Muscle of leg (tissue), 11 donors: ENCODE results near the gene FOXF2. TPM values are rescaled to one million over a fixed set of nuclear protein-coding genes. Genes with fewer than 3 reads are reported as not detected.

Source experiments
- DNase-seq: peaks from one replicate; pipeline ENCODE4 v3.0.0; 2013
- H3K27ac ChIP-seq: one replicate; pipeline ENCODE4 v1.5.1; 2013; ENCODE audit warnings: mild to moderate bottlenecking, low read length, control low read depth
- H3K27me3 ChIP-seq: one replicate; pipeline ENCODE4 v1.6.1; 2013; ENCODE audit warnings: low read length; ENCODE audit not compliant: control insufficient read depth, insufficient read depth
- H3K36me3 ChIP-seq: one replicate; pipeline ENCODE4 v1.6.1; 2013; ENCODE audit warnings: low read length; ENCODE audit not compliant: control insufficient read depth, insufficient read depth
- H3K4me1 ChIP-seq: one replicate; pipeline ENCODE4 v1.6.1; 2013; ENCODE audit warnings: low read length; ENCODE audit not compliant: control insufficient read depth, insufficient read depth
- H3K4me3 ChIP-seq: one replicate; pipeline ENCODE4 v1.5.1; 2013; ENCODE audit warnings: low read length, control low read depth
- H3K9me3 ChIP-seq: replicated peaks from 2 replicates; pipeline ENCODE4 v1.6.1; 2013; ENCODE audit warnings: low read depth, low read length; ENCODE audit not compliant: control insufficient read depth
- WGBS: methylation state at CpG from one replicate; pipeline ENCODE4 v1.1.5; 2013; ENCODE audit warnings: missing lambda C conversion rate; ENCODE audit not compliant: insufficient coverage; 5-methylcytosine and 5-hydroxymethylcytosine counted together
- polyA plus RNA-seq, 8 donors: library from polyadenylated mRNA; unstranded; fragments of 120-200 nt; gene quantifications; one replicate each; pipeline versions ENCODE4 v1.2.1 to v1.2.3, GENCODE V29; 2013; ENCODE audit warnings: inconsistent platforms in 1 of 8, low replicate concordance in 1 of 8; ENCODE audit not compliant: insufficient read length in 8 of 8, insufficient read depth in 1 of 8
- total RNA-seq: library from RNA; stranded (reverse); fragments of 120-200 nt; gene quantifications from one replicate; pipeline ENCODE4 v1.2.4, GENCODE V29; 2013

FOXF2 gene
- total and polyA plus RNA-seq, 9 donors = 0.18 to 4.0 (median 0.37) TPM

DNA sequence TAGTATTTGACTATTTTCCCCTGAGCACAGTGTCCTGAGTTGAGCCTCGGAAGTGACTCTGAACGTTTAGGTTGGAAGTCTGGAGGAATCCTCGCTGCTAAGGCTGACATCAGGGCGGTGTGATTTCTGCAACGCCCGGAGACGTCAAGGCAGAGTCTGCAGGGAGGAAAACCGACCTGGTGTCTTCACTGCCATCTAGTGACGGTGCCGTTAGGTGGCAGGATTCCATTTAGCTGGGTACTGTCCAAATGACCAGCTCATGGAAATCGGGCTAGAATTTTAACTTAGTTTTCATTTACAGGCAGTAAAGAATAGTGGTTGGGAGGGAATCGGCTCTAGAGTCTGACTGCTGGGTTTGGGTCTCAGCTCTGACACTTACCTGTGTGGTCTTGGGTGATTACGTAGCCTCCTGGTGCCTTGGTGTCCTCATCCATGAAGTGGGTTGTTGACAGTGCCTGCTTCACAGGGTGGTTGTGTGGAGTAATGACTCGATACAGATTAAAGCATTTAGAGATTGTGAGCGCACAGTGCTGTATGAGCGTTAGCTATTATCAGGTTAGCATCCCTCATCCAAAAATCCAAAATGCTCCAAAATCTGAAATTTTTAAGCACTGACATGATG is 35.0 kb downstream of the FOXF2 start:
- DNase-seq = peak; percentile 22

DNA sequence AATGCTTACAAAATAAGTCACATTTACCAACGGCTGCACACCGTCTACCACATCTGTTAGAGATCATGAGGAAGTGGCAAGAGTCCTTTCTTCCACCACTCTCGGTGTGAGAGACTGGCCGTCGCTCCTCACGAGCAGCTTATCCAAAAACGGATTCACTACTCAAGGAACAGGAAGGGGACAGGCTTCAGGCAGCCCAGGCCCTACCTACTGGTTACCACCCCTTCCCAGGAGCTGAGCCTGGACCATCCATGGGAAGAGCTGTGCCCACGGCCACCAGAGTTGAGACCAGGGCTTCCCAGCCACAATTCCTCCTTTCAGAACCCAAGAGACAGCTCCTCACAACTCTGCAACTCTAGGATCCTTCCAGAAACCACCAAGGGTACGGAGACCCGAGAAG is 37.0 kb downstream of the FOXF2 start:
- H3K27ac ChIP-seq = no peak overlapping the region
- DNase-seq = no peak
- 52% methylated on average over 6 of the region's 10 CpGs for WGBS
- H3K36me3 ChIP-seq = no peaks in the 10 kb centered on the region
- H3K9me3 ChIP-seq = no peaks in the 10 kb centered on the region
- H3K27me3 ChIP-seq = peaks cover 8% of the 10 kb centered on the region
- H3K4me3 ChIP-seq = no peak overlapping the region
- H3K4me1 ChIP-seq = no peaks in the 10 kb centered on the region

More for the DNA sequence above, 35.0 kb downstream of the FOXF2 start:
- no peaks in the 10 kb centered on the region for H3K36me3 ChIP-seq
- H3K27me3 ChIP-seq = peaks cover 8% of the 10 kb centered on the region
- no peaks in the 10 kb centered on the region for H3K4me1 ChIP-seq
- H3K4me3 ChIP-seq = no peak overlapping the region
- no peaks in the 10 kb centered on the region for H3K9me3 ChIP-seq
- WGBS = 17% methylated on average over 13 of the region's 16 CpGs
- H3K27ac ChIP-seq = no peak overlapping the region

DNA sequence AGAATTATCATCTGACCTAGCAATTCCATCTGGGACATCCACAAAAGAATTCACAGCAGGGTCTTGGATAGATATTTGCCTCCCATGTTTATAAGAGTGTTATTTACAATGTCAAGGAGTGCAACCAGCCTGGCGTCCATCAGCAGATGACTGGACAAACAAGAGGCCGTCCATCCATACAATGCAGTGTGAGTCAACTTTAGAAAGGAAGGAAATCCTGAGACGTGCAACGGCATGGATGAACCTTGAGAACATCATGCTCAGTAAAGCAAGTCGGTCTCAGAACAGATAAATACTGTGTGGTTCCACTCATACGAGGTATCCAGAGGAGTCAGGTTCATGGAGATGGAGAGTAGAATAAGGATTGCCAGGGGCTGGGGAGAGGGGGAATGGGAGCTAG is 46.4 kb downstream of the FOXF2 start:
- H3K4me1 ChIP-seq = no peaks in the 10 kb centered on the region
- whole genome bisulfite sequencing = 67% methylated on average over 6 of the region's 6 CpGs
- H3K27ac ChIP-seq = no peak overlapping the region
- no peaks in the 10 kb centered on the region for H3K36me3 ChIP-seq
- H3K27me3 ChIP-seq = peaks cover 26% of the 10 kb centered on the region
- H3K4me3 ChIP-seq = no peak overlapping the region
- H3K9me3 ChIP-seq = no peaks in the 10 kb centered on the region
- DNase-seq = no peak

DNA sequence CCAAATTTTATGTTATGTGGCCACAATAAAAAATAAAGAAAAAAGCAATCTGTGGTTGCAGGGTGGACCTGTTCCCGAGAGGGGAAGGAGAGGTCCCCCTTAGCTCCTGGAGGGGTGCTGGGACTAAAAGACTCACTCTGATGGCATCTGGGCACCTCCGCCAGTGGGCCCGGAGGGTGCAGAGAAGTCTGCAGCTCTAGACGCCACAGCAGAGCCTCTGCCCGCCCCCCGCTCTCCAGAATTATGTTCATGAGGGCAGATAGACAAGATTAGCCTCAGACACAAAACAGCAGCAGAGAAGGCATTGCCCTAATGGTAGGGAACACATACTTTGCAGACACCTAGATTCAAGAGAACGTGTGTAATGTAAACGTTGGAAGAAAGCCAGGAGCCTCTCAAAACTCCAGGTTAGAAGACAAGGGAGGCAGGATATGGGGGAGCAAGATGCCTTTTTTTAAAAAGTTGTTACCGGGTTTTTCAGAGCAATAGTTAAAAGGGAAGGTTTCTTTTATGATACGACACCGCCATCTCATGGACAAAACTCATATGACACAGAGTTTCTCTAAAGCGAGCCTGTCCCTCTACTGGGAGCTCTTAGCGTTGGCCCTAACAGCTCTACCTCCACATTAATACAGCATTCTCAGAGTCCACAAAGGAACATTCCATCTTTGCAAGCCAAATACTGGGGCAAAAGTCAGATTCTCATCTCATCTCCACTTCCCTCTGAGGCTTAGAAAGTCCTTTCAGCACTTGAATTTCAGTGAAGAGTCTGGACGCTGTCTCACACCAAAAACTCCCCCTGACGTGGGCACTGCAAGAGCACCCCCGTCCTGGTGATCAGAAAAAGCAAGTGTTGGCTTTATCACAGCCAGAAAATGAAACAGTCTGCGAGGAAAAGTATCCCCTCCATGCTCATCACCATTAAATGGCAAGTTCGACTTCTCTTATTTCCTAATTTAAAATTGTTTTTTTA is 47.2 kb downstream of the FOXF2 start:
- no peaks in the 10 kb centered on the region for H3K36me3 ChIP-seq
- WGBS = 28% methylated on average over 9 of the region's 18 CpGs
- H3K27ac ChIP-seq = no peak overlapping the region
- no peaks in the 10 kb centered on the region for H3K9me3 ChIP-seq
- H3K4me3 ChIP-seq = no peak overlapping the region
- H3K4me1 ChIP-seq = no peaks in the 10 kb centered on the region
- DNase-seq = peak; percentile 81
- H3K27me3 ChIP-seq = peaks cover 26% of the 10 kb centered on the region

DNA sequence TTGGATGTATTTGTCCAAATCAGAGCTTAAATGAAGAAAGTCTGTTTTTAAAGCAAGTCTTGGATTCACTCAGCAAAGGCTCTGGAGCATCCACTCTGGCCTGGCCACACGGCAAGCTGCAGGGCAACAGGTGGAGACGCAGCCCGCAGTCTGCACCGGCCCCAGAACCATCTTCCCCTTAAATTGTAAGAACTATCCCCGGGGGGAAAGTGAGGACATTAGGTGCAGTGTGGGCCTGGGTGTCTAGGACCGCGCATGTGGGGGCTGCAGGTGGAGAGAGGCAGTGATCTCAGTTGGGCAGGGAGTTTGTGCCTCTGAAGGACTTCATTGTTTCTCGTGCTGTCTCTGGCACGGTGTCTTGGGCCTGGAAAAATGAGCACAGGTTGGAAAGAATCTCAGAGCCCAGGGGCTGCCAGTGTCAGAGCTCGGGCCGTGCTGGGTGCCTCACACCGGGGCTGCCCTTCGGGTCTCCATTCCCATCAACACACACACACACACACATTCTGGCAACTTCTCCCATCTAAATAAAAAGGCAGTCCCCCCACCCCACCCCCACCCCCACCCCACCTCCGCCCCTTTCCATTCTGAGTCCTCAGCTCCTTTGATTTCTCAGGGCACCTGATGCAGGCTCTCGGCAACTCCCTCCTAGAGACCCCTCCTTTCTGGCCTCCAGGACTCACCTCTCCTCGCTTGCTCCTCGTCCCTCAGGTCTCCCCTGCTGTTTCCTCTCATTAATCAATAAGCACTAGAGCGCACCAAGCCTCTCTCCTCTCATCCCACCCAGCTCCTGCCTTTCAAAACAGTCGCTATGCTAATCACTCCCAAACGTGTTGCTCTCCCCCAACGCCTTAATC is 48.4 kb downstream of the FOXF2 start:
- 52% methylated on average over 14 of the region's 21 CpGs for WGBS
- DNase-seq = peak; percentile 36
- Histone ChIP-seq H3K9me3 (no peaks in the 10 kb centered on the region), H3K27me3 (peaks cover 26% of the 10 kb centered on the region), H3K36me3 (no peaks in the 10 kb centered on the region), H3K27ac (no peak overlapping the region), H3K4me3 (no peak overlapping the region), H3K4me1 (no peaks in the 10 kb centered on the region)

DNA sequence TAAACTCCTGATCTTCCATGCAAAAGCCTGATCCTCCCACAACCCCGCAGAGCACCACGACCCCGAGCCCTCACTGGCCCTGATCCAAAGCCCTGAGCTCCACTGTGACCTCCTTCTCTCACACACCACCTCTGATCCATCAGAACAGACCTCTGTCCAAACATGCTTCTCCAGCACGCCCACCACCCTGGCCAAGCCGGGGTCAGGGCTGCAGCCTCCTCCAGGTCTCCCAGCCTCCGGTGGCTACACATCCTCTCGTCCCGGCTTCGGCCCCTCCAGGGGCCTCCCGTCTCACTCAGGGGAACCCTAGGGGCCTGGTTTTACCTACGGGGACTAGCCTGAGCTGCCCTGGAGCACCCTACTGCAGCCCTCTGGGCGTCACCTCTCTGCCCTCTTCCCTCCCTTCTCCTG is 49.1 kb downstream of the FOXF2 start:
- Histone ChIP-seq H3K4me1 (no peaks in the 10 kb centered on the region), H3K4me3 (no peak overlapping the region), H3K36me3 (no peaks in the 10 kb centered on the region), H3K27me3 (peaks cover 26% of the 10 kb centered on the region), H3K27ac (no peak overlapping the region), H3K9me3 (no peaks in the 10 kb centered on the region)
- WGBS = 65% methylated on average over 12 of the region's 12 CpGs
- no peak for DNase-seq

DNA sequence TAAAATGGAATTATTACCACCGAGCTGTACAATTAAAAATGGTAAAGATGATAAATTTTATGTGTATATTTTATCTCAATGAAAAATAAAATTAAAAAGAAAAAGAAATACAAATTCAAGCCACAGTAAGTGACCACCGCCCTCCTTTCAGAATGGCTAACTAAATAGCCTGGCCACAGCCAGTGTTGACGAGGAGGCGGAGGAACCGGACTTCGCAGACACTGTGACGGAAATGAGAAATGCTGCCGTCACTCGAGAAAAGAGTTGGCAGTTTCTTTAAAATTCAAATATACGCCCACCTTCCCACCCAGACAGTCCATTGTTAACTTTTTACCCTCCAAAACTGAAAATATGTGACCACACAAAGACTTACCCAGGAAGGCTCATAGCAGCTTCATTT is 50.0 kb downstream of the FOXF2 start:
- Histone ChIP-seq H3K36me3 (no peaks in the 10 kb centered on the region), H3K9me3 (no peaks in the 10 kb centered on the region), H3K27me3 (peaks cover 26% of the 10 kb centered on the region), H3K4me1 (no peaks in the 10 kb centered on the region), H3K27ac (no peak overlapping the region), H3K4me3 (no peak overlapping the region)
- 72% methylated on average over 6 of the region's 10 CpGs for WGBS
- DNase-seq = no peak

DNA sequence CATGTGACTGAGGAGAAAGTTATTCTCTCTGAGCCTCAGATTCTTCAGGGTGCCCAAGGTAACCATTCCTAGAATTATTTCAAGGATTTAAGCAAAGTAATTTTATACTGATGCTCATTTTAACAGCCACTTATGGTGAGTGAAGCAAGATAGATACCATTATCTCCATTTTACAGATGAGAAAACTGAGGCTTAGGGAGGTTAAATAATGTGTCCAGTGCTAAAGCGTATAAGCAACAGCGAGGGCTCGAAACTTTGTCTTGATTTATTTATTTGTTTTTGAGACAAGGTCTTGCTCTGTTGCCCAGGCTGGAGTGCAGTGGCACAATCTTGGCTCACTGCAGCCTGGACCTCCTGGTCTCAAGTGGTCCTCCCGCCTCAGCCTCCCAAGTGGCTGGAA is 53.6 kb downstream of the FOXF2 start:
- no peak for DNase-seq
- no peak overlapping the region for H3K4me3 ChIP-seq
- H3K27ac ChIP-seq = no peak overlapping the region
- H3K9me3 ChIP-seq = no peaks in the 10 kb centered on the region
- H3K27me3 ChIP-seq = peaks cover 14% of the 10 kb centered on the region
- H3K36me3 ChIP-seq = no peaks in the 10 kb centered on the region
- 75% methylated on average over 4 of the region's 4 CpGs for WGBS
- H3K4me1 ChIP-seq = no peaks in the 10 kb centered on the region
